ENCODE data around the gene CCDC110. TPM values are rescaled to one million over a fixed set of nuclear protein-coding genes. Genes with fewer than 3 reads are reported as not detected.

The CCDC110 gene
- total and polyA plus RNA-seq, 9 of the 15 experiments (the other 6 are each of a cell fraction or from before 2014, with no cell fraction given) = 0.04 to 0.35 (median 0.07) TPM; not detected in 4

GRCh38 chr4:185425647-185426352 lies 45.7 kb downstream of the CCDC110 start, which contains the start of gene UFSP2 (continued):
- TF ChIP-seq ZFP36 (IDR thresholded peaks at IDR 0.05; ENCODE audit: low read depth, low read length, partially characterized antibody) (no peak), ZNF449 (CRISPR knock-in tag; IDR thresholded peaks at IDR 0.05) (no peak), MAFF (IDR thresholded peaks at IDR 0.05; ENCODE audit: low read length) (peak; percentile 70; the same call in 1 of the 2 replicates), PTTG1 (tag; IDR thresholded peaks at IDR 0.05; ENCODE audit: low read depth) (no peak), CCNT2 (IDR thresholded peaks at IDR 0.05; ENCODE audit: borderline replicate concordance, extremely low read depth, insufficient read length, low read depth, low read length) (peak; percentile 38), HLTF (IDR thresholded peaks at IDR 0.05) (no peak), NR4A1 (CRISPR knock-in tag; IDR thresholded peaks at IDR 0.05) (no peak), NR4A1 (tag; IDR thresholded peaks at IDR 0.05) (peak; percentile 54; the same call in 1 of the 2 replicates), GATA2 (CRISPR knock-in tag; IDR thresholded peaks at IDR 0.05) (no peak), GTF2F1 (IDR thresholded peaks at IDR 0.05; ENCODE audit: low read depth, low read length) (0 out of 2 replicates have a peak, but pooled peaks have one; percentile 29), ZNF3 (CRISPR knock-in tag; IDR thresholded peaks at IDR 0.05) (no peak), ZNF282 (CRISPR knock-in tag; IDR thresholded peaks at IDR 0.05) (no peak), SMARCC2 (IDR thresholded peaks at IDR 0.05; ENCODE audit: low read depth) (no peak; the same call in 1 of the 2 replicates), KDM5B (IDR thresholded peaks at IDR 0.05; ENCODE audit: insufficient replicate concordance, low read depth, low read length) (peak; percentile 54), NCOA4 (IDR thresholded peaks at IDR 0.05; ENCODE audit: partially characterized antibody) (no peak)
- TF ChIP-seq, protein P1, sequence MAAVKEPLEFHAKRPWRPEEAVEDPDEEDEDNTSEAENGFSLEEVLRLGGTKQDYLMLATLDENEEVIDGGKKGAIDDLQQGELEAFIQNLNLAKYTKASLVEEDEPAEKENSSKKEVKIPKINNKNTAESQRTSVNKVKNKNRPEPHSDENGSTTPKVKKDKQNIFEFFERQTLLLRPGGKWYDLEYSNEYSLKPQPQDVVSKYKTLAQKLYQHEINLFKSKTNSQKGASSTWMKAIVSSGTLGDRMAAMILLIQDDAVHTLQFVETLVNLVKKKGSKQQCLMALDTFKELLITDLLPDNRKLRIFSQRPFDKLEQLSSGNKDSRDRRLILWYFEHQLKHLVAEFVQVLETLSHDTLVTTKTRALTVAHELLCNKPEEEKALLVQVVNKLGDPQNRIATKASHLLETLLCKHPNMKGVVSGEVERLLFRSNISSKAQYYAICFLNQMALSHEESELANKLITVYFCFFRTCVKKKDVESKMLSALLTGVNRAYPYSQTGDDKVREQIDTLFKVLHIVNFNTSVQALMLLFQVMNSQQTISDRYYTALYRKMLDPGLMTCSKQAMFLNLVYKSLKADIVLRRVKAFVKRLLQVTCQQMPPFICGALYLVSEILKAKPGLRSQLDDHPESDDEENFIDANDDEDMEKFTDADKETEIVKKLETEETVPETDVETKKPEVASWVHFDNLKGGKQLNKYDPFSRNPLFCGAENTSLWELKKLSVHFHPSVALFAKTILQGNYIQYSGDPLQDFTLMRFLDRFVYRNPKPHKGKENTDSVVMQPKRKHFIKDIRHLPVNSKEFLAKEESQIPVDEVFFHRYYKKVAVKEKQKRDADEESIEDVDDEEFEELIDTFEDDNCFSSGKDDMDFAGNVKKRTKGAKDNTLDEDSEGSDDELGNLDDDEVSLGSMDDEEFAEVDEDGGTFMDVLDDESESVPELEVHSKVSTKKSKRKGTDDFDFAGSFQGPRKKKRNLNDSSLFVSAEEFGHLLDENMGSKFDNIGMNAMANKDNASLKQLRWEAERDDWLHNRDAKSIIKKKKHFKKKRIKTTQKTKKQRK (IDR thresholded peaks at IDR 0.05; ENCODE audit: borderline replicate concordance, low read depth, low read length) = no peak
- TF ChIP-seq, protein P2, sequence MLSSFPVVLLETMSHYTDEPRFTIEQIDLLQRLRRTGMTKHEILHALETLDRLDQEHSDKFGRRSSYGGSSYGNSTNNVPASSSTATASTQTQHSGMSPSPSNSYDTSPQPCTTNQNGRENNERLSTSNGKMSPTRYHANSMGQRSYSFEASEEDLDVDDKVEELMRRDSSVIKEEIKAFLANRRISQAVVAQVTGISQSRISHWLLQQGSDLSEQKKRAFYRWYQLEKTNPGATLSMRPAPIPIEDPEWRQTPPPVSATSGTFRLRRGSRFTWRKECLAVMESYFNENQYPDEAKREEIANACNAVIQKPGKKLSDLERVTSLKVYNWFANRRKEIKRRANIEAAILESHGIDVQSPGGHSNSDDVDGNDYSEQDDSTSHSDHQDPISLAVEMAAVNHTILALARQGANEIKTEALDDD (IDR thresholded peaks at IDR 0.05) = no peak

Measured in K562 (cell line).